Hepatocyte (in vitro differentiated cells): Measurements from ENCODE around the gene ATF7IP2. TPM values are rescaled to one million over a fixed set of nuclear protein-coding genes. Genes with fewer than 3 reads are reported as not detected.

Experiments used
- DNase-seq: peaks from one replicate; pipeline ENCODE4 v3.0.0-alpha.2; 2016; ENCODE audit warnings: low spot score
- H2AFZ ChIP-seq: fragments of 200-600 bp; sonication (generic); 2 replicates; pipeline ENCODE4 v1.6.0; 2016; ENCODE audit warnings: antibody characterized with exemption, mild to moderate bottlenecking
- H3K27ac ChIP-seq: fragments of 200-600 bp; sonication (generic); 2 replicates; pipeline ENCODE4 v1.5.1; 2016; ENCODE audit warnings: mild to moderate bottlenecking
- H3K27me3 ChIP-seq: fragments of 200-600 bp; sonication (generic); 2 replicates; pipeline ENCODE4 v1.6.1; 2016
- H3K36me3 ChIP-seq: fragments of 200-600 bp; sonication (generic); replicated peaks from 2 replicates; pipeline ENCODE4 v1.5.1; 2016; ENCODE audit warnings: low read depth; ENCODE audit not compliant: insufficient read depth
- H3K4me1 ChIP-seq: fragments of 200-600 bp; sonication (generic); 2 replicates; pipeline ENCODE4 v1.5.1; 2016; ENCODE audit warnings: mild to moderate bottlenecking, moderate library complexity; ENCODE audit not compliant: insufficient read depth
- H3K4me2 ChIP-seq: fragments of 200-600 bp; sonication (generic); 2 replicates; pipeline ENCODE4 v1.6.0; 2016
- H3K4me3 ChIP-seq: fragments of 200-600 bp; sonication (generic); 2 replicates; pipeline ENCODE4 v1.5.1; 2016; ENCODE audit warnings: mild to moderate bottlenecking
- H3K79me2 ChIP-seq: fragments of 200-600 bp; sonication (generic); 2 replicates; pipeline ENCODE4 v1.6.0; 2017; ENCODE audit warnings: mild to moderate bottlenecking
- H3K9me2 ChIP-seq: fragments of 200-600 bp; sonication (generic); replicated peaks from 2 replicates; pipeline ENCODE4 v1.6.0; 2017; ENCODE audit warnings: mild to moderate bottlenecking; ENCODE audit not compliant: insufficient read depth
- H3K9me3 ChIP-seq: fragments of 200-600 bp; sonication (generic); 2 replicates; pipeline ENCODE4 v1.5.1; 2016; ENCODE audit warnings: low read depth, mild to moderate bottlenecking
- H4K20me1 ChIP-seq: fragments of 200-600 bp; sonication (generic); 2 replicates; pipeline ENCODE4 v1.6.0; 2016; ENCODE audit warnings: mild to moderate bottlenecking; ENCODE audit not compliant: insufficient read depth, poor library complexity, severe bottlenecking
- CTCF ChIP-seq: fragments of 200-600 bp; sonication (generic); IDR thresholded peaks from 2 replicates; pipeline ENCODE4 v1.5.1; 2016; ENCODE audit warnings: antibody characterized with exemption, mild to moderate bottlenecking; ENCODE audit not compliant: poor library complexity
- EZH2 ChIP-seq: fragments of 200-600 bp; sonication (generic); IDR thresholded peaks from 2 replicates; pipeline ENCODE4 v1.6.1; 2016; ENCODE audit warnings: antibody characterized with exemption, mild to moderate bottlenecking, borderline replicate concordance
- EZH2phosphoT487 ChIP-seq: fragments of 200-600 bp; sonication (generic); IDR thresholded peaks from one replicate; pipeline ENCODE4 v1.6.1; 2018; ENCODE audit warnings: antibody characterized with exemption, mild to moderate bottlenecking, low read depth, moderate library complexity; ENCODE audit not compliant: unreplicated experiment, severe bottlenecking
- WGBS: methylation state at CpG from one replicate; pipeline ENCODE4 v1.1.6; 2016; ENCODE audit warnings: low lambda C conversion rate; ENCODE audit errors: missing lambda C conversion rate; 5-methylcytosine and 5-hydroxymethylcytosine counted together
- polyA plus RNA-seq: library from polyadenylated mRNA; unstranded; fragments of >200 nt; fragmentation: Nextera tagmentation; extraction: Ambion mirVana; gene quantifications from 2 replicates; pipeline ENCODE4 v1.2.1, GENCODE V29; 2016
- total RNA-seq: library from RNA; depleted of rRNA; stranded (reverse); fragments of >200 nt; gene quantifications from 2 replicates; pipeline ENCODE4 v1.2.3, GENCODE V29; 2014

ATF7IP2 gene
- total and polyA plus RNA-seq, 2 experiments from 2014 or later: 58.3 to 68.7 TPM

- Histone ChIP-seq H2AFZ (no peak overlapping the region), H3K27me3 (no peaks in the 10 kb centered on the region), H3K4me3 (no peak overlapping the region), H3K36me3 (no peaks in the 10 kb centered on the region), H3K79me2 (no peaks in the 10 kb centered on the region), H3K9me2 (no peaks in the 10 kb centered on the region), H4K20me1 (no peaks in the 10 kb centered on the region), H3K4me1 (no peaks in the 10 kb centered on the region), H3K27ac (no peak overlapping the region), H3K4me2 (no peak overlapping the region), H3K9me3 (no peaks in the 10 kb centered on the region)
- no peak for TF ChIP-seq CTCF
- no peak for TF ChIP-seq EZH2
- no peak for TF ChIP-seq EZH2phosphoT487
- DNase-seq: no peak
- 76% methylated on average over 2 of the region's 2 CpGs for WGBS
Measured at GRCh38 chr16:10368969-10369551, 16.8 kb upstream of the ATF7IP2 start.

GRCh38 chr16:10370096-10370726, 15.7 kb upstream of the ATF7IP2 start:
- WGBS: 65% methylated on average over 4 of the region's 4 CpGs
- TF ChIP-seq EZH2 (no peak), CTCF (no peak), EZH2phosphoT487 (no peak)
- Histone ChIP-seq H2AFZ (no peak overlapping the region), H4K20me1 (no peaks in the 10 kb centered on the region), H3K27me3 (no peaks in the 10 kb centered on the region), H3K36me3 (no peaks in the 10 kb centered on the region), H3K4me1 (no peaks in the 10 kb centered on the region), H3K79me2 (no peaks in the 10 kb centered on the region), H3K9me2 (no peaks in the 10 kb centered on the region), H3K4me2 (no peak overlapping the region), H3K4me3 (no peak overlapping the region), H3K9me3 (no peaks in the 10 kb centered on the region), H3K27ac (no peak overlapping the region)
- DNase-seq: no peak

- Histone ChIP-seq H2AFZ (no peak overlapping the region), H3K4me3 (no peak overlapping the region), H3K4me2 (no peak overlapping the region), H3K4me1 (no peaks in the 10 kb centered on the region), H3K9me3 (no peaks in the 10 kb centered on the region), H3K27me3 (no peaks in the 10 kb centered on the region), H3K36me3 (no peaks in the 10 kb centered on the region), H3K9me2 (no peaks in the 10 kb centered on the region), H4K20me1 (no peaks in the 10 kb centered on the region), H3K27ac (no peak overlapping the region), H3K79me2 (no peaks in the 10 kb centered on the region)
- TF ChIP-seq EZH2 (no peak), EZH2phosphoT487 (no peak), CTCF (no peak)
- WGBS: 90% methylated on average over 2 of the region's 2 CpGs
- DNase-seq: no peak
Measured at GRCh38 chr16:10371592-10371991, 14.3 kb upstream of the ATF7IP2 start.
